Lung (tissue), 12 donors: ENCODE results near the gene CDK15. TPM values are rescaled to one million over a fixed set of nuclear protein-coding genes. Genes with fewer than 3 reads are reported as not detected.

ENCODE experiments used
- ATAC-seq: fragments of 200-7000 bp; cut with Tn5 transposase; one replicate; pipeline ENCODE4 v1.9.1; 2020; ENCODE audit warnings: moderate number of reproducible peaks; ENCODE audit not compliant: insufficient read depth, low FRiP score
- DNase-seq, 3 donors: peaks; one replicate each; pipeline ENCODE4 v3.0.0-alpha.2; 2013 to 2017
- H3K27ac ChIP-seq, 2 donors: one replicate each; pipeline ENCODE4 v1.5.1; 2013; ENCODE audit warnings: mild to moderate bottlenecking in 2 of 2, moderate library complexity in 2 of 2, control low read depth in 1 of 2, inconsistent platforms in 1 of 2, low read depth in 1 of 2, low read length in 1 of 2
- H3K27me3 ChIP-seq, 3 donors: one replicate each; pipeline ENCODE4 v1.5.1; 2013; ENCODE audit warnings: low read length in 2 of 3; ENCODE audit not compliant: control insufficient read depth in 3 of 3, insufficient read depth in 3 of 3
- H3K36me3 ChIP-seq, 4 donors: one replicate each; pipeline ENCODE4 v1.5.1; 2013; ENCODE audit warnings: low read length in 4 of 4, mild to moderate bottlenecking in 1 of 4, moderate library complexity in 1 of 4; ENCODE audit not compliant: control insufficient read depth in 4 of 4, insufficient read depth in 4 of 4
- H3K4me1 ChIP-seq, 5 donors: one replicate each; pipeline ENCODE4 v1.5.1; 2013; ENCODE audit warnings: low read length in 5 of 5, mild to moderate bottlenecking in 2 of 5, moderate library complexity in 1 of 5; ENCODE audit not compliant: control insufficient read depth in 5 of 5, insufficient read depth in 5 of 5
- H3K4me3 ChIP-seq: one replicate; pipeline ENCODE4 v1.5.1; 2013; ENCODE audit warnings: mild to moderate bottlenecking, control low read depth, moderate library complexity
- H3K9ac ChIP-seq, 2 donors: one replicate each; pipeline ENCODE4 v1.5.1; 2013; ENCODE audit warnings: low read length in 2 of 2, control low read depth in 1 of 2; ENCODE audit not compliant: insufficient read depth in 1 of 2
- H3K9me3 ChIP-seq, 4 donors: one replicate each; pipeline ENCODE4 v1.5.1; 2013; ENCODE audit warnings: low read length in 3 of 4, mild to moderate bottlenecking in 1 of 4, moderate library complexity in 1 of 4; ENCODE audit not compliant: control insufficient read depth in 4 of 4, insufficient read depth in 3 of 4
- WGBS, 2 donors: extraction: QIAGEN DNeasy Blood & Tissue Kit; methylation state at CpG; one replicate each; pipeline ENCODE4 v1.1.7; 2013; 5-methylcytosine and 5-hydroxymethylcytosine counted together
- polyA plus RNA-seq, 2 donors: library from polyadenylated mRNA; stranded (reverse); fragments of 200-250 nt; gene quantifications; one replicate each; pipeline ENCODE4 v1.2.1, GENCODE V29; 2013
- total RNA-seq, 2 donors: library from RNA; depleted of rRNA in 1 of 2; stranded (reverse); fragments of >200 nt in 1 of 2; gene quantifications; one replicate each; pipeline ENCODE4 v1.2.1, GENCODE V29; 2014 to 2021
- TF ChIP-seq, protein P1 (sequence below): IDR thresholded peaks from 2 replicates; pipeline ENCODE4 v1.5.1; 2012; ENCODE audit warnings: mild to moderate bottlenecking; ENCODE audit errors: control extremely low read depth, extremely low read depth
- donor health status: control.
- donor health status: control.
- donor health status: Bipolar disorder and iron deficiency.
- donor health status: healthy.
- donor health status: DM: yes; HTN: yes; CAD: no.

The CDK15 gene
- total and polyA plus RNA-seq, 4 donors: 0.07 to 2.3 (median 0.12) TPM

DNA sequence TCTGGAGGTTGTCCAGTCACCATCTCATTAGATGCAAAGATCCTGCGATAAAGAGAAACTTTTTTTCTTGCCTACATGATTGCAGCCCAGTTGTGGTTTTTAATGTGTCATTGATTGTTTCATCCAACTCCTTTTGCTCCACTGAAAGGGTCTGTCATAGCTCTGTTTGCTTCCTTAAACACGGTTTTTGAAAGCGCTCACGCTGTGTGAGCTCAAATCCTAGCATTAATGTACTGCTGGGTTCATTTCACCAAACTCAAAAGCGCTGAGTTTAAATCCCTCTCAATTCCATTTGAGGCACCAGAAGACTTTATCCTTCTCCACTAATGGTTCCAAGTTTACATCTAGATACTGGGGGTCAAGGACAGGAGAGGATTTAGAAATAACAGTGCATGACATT lies 53.6 kb downstream of the CDK15 start:
- H3K27me3 ChIP-seq: no peaks in the 10 kb centered on the region
- TF ChIP-seq, protein P1, sequence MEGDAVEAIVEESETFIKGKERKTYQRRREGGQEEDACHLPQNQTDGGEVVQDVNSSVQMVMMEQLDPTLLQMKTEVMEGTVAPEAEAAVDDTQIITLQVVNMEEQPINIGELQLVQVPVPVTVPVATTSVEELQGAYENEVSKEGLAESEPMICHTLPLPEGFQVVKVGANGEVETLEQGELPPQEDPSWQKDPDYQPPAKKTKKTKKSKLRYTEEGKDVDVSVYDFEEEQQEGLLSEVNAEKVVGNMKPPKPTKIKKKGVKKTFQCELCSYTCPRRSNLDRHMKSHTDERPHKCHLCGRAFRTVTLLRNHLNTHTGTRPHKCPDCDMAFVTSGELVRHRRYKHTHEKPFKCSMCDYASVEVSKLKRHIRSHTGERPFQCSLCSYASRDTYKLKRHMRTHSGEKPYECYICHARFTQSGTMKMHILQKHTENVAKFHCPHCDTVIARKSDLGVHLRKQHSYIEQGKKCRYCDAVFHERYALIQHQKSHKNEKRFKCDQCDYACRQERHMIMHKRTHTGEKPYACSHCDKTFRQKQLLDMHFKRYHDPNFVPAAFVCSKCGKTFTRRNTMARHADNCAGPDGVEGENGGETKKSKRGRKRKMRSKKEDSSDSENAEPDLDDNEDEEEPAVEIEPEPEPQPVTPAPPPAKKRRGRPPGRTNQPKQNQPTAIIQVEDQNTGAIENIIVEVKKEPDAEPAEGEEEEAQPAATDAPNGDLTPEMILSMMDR: no peak
- H3K4me3 ChIP-seq: no peak overlapping the region
- DNase-seq (peak in 1 of 3 donors; percentile 28), ATAC-seq (no peak)
- H3K4me1 ChIP-seq: peaks cover 0 to 28% (median 5%) of the 10 kb centered on the region in 5 donors
- 89 to 90% methylated on average over 5 of the region's 5 CpGs for WGBS, 2 donors
- H3K9ac ChIP-seq: no peak overlapping the region
- H3K36me3 ChIP-seq: no peaks in the 10 kb centered on the region
- H3K9me3 ChIP-seq: no peaks in the 10 kb centered on the region
- no peak overlapping the region for H3K27ac ChIP-seq

GRCh38 chr2:201860636-201861066 lies 54.3 kb downstream of the CDK15 start:
- DNase-seq: peak; percentile 76 to 92 (median 90)
- no peaks in the 10 kb centered on the region for H3K27me3 ChIP-seq
- no peaks in the 10 kb centered on the region for H3K36me3 ChIP-seq
- no peak overlapping the region for H3K4me3 ChIP-seq
- TF ChIP-seq, protein P1: peak; percentile 74
- WGBS, 2 donors: 12 to 14% methylated on average over 5 of the region's 5 CpGs
- H3K9me3 ChIP-seq: no peaks in the 10 kb centered on the region
- peak; percentile 61 for ATAC-seq
- H3K4me1 ChIP-seq: peaks cover 0 to 28% (median 5%) of the 10 kb centered on the region in 5 donors
- no peak overlapping the region for H3K27ac ChIP-seq
- H3K9ac ChIP-seq: no peak overlapping the region

- Histone ChIP-seq H3K9me3 (no peaks in the 10 kb centered on the region), H3K4me1 (peaks cover 0 to 38% (median 5%) of the 10 kb centered on the region in 5 donors), H3K36me3 (no peaks in the 10 kb centered on the region), H3K27ac (no peak overlapping the region), H3K27me3 (no peaks in the 10 kb centered on the region), H3K4me3 (no peak overlapping the region), H3K9ac (no peak overlapping the region)
- ATAC-seq (no peak), DNase-seq (no peak)
- TF ChIP-seq, protein P1: no peak
- 92 to 97% methylated on average over 7 of the region's 7 CpGs for whole genome bisulfite sequencing, 2 donors
Measured at GRCh38 chr2:201862843-201863242, 56.5 kb downstream of the CDK15 start.
